Esophagus squamous epithelium (tissue), 4 donors: ENCODE measurements around the gene PLEK2.

ENCODE experiments used
- POLR2A ChIP-seq, 4 donors: fragments of 450-650 bp; IDR thresholded peaks; one replicate each; pipeline ENCODE4 v1.6.1; 2017; ENCODE audit warnings: antibody characterized with exemption in 4 of 4, mild to moderate bottlenecking in 4 of 4, moderate library complexity in 3 of 4
- TF ChIP-seq, protein P1 (sequence below), 6 experiments: fragments of 450-650 bp in 4 of 6; fragments of 200-600 bp in 2 of 6; sonication (generic) in 2 of 6; IDR thresholded peaks; one replicate each; pipeline ENCODE4 v1.5.1; 2016 to 2019; ENCODE audit warnings: antibody characterized with exemption in 6 of 6, mild to moderate bottlenecking in 4 of 6, moderate library complexity in 4 of 6

DNA sequence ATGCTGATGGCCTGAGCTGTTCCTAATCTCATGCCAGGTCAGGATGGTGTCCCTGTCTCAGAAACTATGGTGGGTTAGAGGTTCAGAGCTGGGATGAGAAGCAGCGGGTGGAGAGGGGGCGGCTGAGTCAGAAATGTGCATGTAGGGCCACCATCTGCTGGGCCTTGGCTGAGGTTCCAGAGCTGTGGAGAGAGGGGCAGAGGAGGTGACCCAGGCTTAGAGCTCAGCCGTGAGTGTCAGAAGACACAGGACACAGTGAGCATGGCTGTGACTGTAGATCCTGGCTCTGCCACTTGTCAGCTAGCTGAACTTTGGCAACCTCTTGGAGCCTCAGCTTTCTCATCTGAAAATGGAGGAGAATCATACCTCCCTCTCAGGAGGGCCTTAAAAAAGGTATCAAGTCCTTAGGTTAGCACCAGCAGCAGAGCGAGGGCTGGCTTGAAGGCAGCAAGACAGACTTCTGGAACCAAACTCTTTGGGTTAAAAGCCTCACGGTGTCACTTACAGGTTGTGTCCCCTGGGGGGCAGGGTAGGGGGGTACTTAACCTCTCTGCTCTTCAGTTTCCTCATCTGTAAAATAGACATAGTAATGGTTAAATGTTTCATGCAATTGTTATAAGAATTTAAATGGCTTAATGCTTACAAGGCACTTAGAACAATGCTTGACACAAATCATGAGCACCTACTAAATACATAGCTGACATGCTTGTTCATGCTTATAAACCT is 41.8 kb upstream of the PLEK2 start:
- TF ChIP-seq, protein P1, sequence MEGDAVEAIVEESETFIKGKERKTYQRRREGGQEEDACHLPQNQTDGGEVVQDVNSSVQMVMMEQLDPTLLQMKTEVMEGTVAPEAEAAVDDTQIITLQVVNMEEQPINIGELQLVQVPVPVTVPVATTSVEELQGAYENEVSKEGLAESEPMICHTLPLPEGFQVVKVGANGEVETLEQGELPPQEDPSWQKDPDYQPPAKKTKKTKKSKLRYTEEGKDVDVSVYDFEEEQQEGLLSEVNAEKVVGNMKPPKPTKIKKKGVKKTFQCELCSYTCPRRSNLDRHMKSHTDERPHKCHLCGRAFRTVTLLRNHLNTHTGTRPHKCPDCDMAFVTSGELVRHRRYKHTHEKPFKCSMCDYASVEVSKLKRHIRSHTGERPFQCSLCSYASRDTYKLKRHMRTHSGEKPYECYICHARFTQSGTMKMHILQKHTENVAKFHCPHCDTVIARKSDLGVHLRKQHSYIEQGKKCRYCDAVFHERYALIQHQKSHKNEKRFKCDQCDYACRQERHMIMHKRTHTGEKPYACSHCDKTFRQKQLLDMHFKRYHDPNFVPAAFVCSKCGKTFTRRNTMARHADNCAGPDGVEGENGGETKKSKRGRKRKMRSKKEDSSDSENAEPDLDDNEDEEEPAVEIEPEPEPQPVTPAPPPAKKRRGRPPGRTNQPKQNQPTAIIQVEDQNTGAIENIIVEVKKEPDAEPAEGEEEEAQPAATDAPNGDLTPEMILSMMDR (IDR thresholded peaks at IDR 0.05), result no peak
- no peak for TF ChIP-seq POLR2A (IDR thresholded peaks at IDR 0.05)
